ENCODE data around the gene CT45A7.
"Not testable (repeated sequence)": the region's sequence is repeated elsewhere in the genome, so short reads cannot be mapped to it uniquely, and the experiment has no call there.

Gene CT45A7, protein sequence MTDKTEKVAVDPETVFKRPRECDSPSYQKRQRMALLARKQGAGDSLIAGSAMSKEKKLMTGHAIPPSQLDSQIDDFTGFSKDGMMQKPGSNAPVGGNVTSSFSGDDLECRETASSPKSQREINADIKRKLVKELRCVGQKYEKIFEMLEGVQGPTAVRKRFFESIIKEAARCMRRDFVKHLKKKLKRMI

DNA sequence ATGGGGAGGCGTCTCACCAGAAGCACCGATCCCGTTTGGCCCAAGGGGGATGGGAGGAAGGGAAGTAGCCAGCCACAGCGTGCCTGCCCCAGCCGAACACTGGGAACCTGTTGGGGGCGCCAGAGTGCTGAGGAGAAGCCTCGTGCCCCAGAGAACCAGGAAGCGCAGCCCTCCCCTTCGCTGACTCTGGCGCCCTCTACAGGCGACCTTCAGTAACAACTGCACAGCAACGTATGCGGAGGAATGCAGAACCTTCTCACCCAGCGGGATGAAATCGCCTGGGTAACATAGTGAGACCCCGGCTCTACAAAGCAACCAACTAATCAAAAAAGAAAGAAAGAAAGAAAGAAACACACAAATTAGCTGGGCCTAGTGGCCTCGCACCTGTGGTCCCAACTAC, at the start of gene CT45A7:
TSS of gene CT45A7 (minus strand) at position 101 of the 400 bp plus-strand sequence. CDS start 3,747 bp downstream, outside the sequence.
- DNase-seq = not testable (repeated sequence)

- not testable (repeated sequence) for DNase-seq
These were observed 45.7 kb upstream of the CT45A7 start for GRCh38 chrX:135882741-135883140.

GRCh38 chrX:135871712-135872111, 34.6 kb upstream of the CT45A7 start, which contains the start of gene CT45A9:
TSS of gene CT45A9 (minus strand) at chrX:135871812. CDS start at chrX:135868061, 3,751 bp downstream.
- not testable (repeated sequence) for DNase-seq

- DNase-seq = not testable (repeated sequence)
These were observed 17.4 kb upstream of the CT45A7 start, which contains the start of gene CT45A8 for GRCh38 chrX:135854438-135854837. TSS of gene CT45A8 (minus strand) at chrX:135854538. CDS start at chrX:135850783, 3,755 bp downstream.

DNA sequence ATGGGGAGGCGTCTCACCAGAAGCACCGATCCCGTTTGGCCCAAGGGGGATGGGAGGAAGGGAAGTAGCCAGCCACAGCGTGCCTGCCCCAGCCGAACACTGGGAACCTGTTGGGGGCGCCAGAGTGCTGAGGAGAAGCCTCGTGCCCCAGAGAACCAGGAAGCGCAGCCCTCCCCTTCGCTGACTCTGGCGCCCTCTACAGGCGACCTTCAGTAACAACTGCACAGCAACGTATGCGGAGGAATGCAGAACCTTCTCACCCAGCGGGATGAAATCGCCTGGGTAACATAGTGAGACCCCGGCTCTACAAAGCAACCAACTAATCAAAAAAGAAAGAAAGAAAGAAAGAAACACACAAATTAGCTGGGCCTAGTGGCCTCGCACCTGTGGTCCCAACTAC, 17.2 kb downstream of the CT45A7 start, which contains the start of gene CT45A2:
TSS of gene CT45A2 (minus strand) at position 101 of the 400 bp plus-strand sequence. CDS start 3,747 bp downstream, outside the sequence.
- not testable (repeated sequence) for DNase-seq

DNA sequence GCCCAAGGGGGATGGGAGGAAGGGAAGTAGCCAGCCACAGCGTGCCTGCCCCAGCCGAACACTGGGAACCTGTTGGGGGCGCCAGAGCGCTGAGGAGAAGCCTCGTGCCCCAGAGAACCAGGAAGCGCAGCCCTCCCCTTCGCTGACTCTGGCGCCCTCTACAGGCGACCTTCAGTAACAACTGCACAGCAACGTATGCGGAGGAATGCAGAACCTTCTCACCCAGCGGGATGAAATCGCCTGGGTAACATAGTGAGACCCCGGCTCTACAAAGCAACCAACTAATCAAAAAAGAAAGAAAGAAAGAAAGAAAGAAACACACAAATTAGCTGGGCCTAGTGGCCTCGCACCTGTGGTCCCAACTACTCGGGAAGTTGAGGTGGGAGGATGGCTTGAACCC, 34.4 kb downstream of the CT45A7 start, which contains the start of gene CT45A6:
TSS of gene CT45A6 (minus strand) at position 101 of the 400 bp plus-strand sequence. CDS start 3,794 bp downstream, outside the sequence.
- DNase-seq = not testable (repeated sequence)

DNA sequence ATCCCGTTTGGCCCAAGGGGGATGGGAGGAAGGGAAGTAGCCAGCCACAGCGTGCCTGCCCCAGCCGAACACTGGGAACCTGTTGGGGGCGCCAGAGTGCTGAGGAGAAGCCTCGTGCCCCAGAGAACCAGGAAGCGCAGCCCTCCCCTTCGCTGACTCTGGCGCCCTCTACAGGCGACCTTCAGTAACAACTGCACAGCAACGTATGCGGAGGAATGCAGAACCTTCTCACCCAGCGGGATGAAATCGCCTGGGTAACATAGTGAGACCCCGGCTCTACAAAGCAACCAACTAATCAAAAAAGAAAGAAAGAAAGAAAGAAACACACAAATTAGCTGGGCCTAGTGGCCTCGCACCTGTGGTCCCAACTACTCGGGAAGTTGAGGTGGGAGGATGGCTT, 51.7 kb downstream of the CT45A7 start, which contains the start of gene CT45A5:
TSS of gene CT45A5 (minus strand) at position 101 of the 400 bp plus-strand sequence. CDS start 3,774 bp downstream, outside the sequence.
- DNase-seq = not testable (repeated sequence)
